Esophagus muscularis mucosa (tissue), 4 donors: ENCODE data around the gene CDC20B. TPM values are rescaled to one million over a fixed set of nuclear protein-coding genes. Genes with fewer than 3 reads are reported as not detected.

ENCODE experiments used
- DNase-seq: peaks from one replicate; pipeline ENCODE4 v3.0.0-alpha.2; 2017; ENCODE audit errors: extremely low spot score
- H3K27ac ChIP-seq, 4 donors: fragments of 200-600 bp; sonication (generic); replicated peaks in 1 of 4; 1 replicate in 3 of 4; 2 replicates in 1 of 4; pipeline ENCODE4 v1.5.1; 2016 to 2019; ENCODE audit warnings: mild to moderate bottlenecking in 1 of 4
- H3K27me3 ChIP-seq, 4 donors: fragments of 200-600 bp; sonication (generic); one replicate each; pipeline versions ENCODE4 v1.5.1 to v1.6.0; 2016 to 2019
- H3K36me3 ChIP-seq, 4 donors: fragments of 200-600 bp; sonication (generic); one replicate each; pipeline ENCODE4 v1.5.1; 2016 to 2019
- H3K4me1 ChIP-seq, 4 donors: fragments of 200-600 bp; sonication (generic); one replicate each; pipeline ENCODE4 v1.5.1; 2016 to 2019
- H3K4me3 ChIP-seq, 4 donors: fragments of 200-600 bp; sonication (generic); 1 replicate in 2 of 4; 2 replicates in 2 of 4; pipeline ENCODE4 v1.5.1; 2016 to 2019; ENCODE audit warnings: mild to moderate bottlenecking in 4 of 4, moderate library complexity in 1 of 4
- H3K9me3 ChIP-seq, 4 donors: fragments of 200-600 bp; sonication (generic); 1 replicate in 3 of 4; 2 replicates in 1 of 4; pipeline ENCODE4 v1.5.1; 2016 to 2019
- EP300 ChIP-seq: sonication (generic); formaldehyde crosslinking; IDR thresholded peaks from one replicate; pipeline ENCODE4 v1.6.1; 2017; ENCODE audit warnings: antibody characterized with exemption
- POLR2A ChIP-seq: fragments of 450-650 bp; IDR thresholded peaks from one replicate; pipeline ENCODE4 v1.6.1; 2017; ENCODE audit warnings: antibody characterized with exemption, moderate library complexity, mild to moderate bottlenecking, low read depth
- POLR2AphosphoS5 ChIP-seq, 2 donors: sonication (generic); formaldehyde crosslinking; IDR thresholded peaks; one replicate each; pipeline ENCODE4 v1.6.1; 2017; ENCODE audit warnings: antibody characterized with exemption in 2 of 2
- WGBS: methylation state at CpG from one replicate; pipeline ENCODE4 v1.1.5; 2018; 5-methylcytosine and 5-hydroxymethylcytosine counted together
- intact Hi-C: fragments of 100-400 bp; cut with DNase I; formaldehyde crosslinking; loops from one replicate; pipeline ENCODE4 v1.15.1; 2023
- small RNA-seq, 3 donors: library from RNA; depleted of rRNA; stranded (forward); fragments of <200 nt; gene quantifications; one replicate each; pipeline ENCODE3, GENCODE V24; 2016
- total RNA-seq, 4 donors: library from RNA; depleted of rRNA; stranded (reverse); fragments of >200 nt; gene quantifications; one replicate each; pipeline versions ENCODE4 v1.1.0 to v1.2.1, GENCODE V29; 2016
- TF ChIP-seq, protein P1 (sequence below), 3 experiments: fragments of 200-600 bp in 2 of 3; fragments of 450-650 bp in 1 of 3; sonication (generic) in 2 of 3; IDR thresholded peaks; one replicate each; pipeline ENCODE4 v1.5.1; 2017 to 2019; ENCODE audit warnings: antibody characterized with exemption in 3 of 3, mild to moderate bottlenecking in 2 of 3, moderate library complexity in 1 of 3

The CDC20B gene
- total RNA-seq, 4 donors from 2014 or later = not detected

GRCh38 chr5:55066277-55066676 is 106.7 kb downstream of the CDC20B start:
- no peaks in the 10 kb centered on the region for H3K9me3 ChIP-seq
- no peaks in the 10 kb centered on the region for H3K36me3 ChIP-seq
- peaks cover 0 to 4% (median 0%) of the 10 kb centered on the region in 4 donors for H3K27me3 ChIP-seq
- WGBS = 95% methylated on average over 3 of the region's 3 CpGs
- H3K27ac ChIP-seq = no peak overlapping the region
- no peak for DNase-seq
- TF ChIP-seq POLR2AphosphoS5 (IDR thresholded peaks at IDR 0.05) (no peak), POLR2A (no peak), EP300 (no peak)
- TF ChIP-seq, protein P1, sequence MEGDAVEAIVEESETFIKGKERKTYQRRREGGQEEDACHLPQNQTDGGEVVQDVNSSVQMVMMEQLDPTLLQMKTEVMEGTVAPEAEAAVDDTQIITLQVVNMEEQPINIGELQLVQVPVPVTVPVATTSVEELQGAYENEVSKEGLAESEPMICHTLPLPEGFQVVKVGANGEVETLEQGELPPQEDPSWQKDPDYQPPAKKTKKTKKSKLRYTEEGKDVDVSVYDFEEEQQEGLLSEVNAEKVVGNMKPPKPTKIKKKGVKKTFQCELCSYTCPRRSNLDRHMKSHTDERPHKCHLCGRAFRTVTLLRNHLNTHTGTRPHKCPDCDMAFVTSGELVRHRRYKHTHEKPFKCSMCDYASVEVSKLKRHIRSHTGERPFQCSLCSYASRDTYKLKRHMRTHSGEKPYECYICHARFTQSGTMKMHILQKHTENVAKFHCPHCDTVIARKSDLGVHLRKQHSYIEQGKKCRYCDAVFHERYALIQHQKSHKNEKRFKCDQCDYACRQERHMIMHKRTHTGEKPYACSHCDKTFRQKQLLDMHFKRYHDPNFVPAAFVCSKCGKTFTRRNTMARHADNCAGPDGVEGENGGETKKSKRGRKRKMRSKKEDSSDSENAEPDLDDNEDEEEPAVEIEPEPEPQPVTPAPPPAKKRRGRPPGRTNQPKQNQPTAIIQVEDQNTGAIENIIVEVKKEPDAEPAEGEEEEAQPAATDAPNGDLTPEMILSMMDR (IDR thresholded peaks at IDR 0.05) = no peak
- no peaks in the 10 kb centered on the region for H3K4me1 ChIP-seq
- intact Hi-C loops = no loop called here
- H3K4me3 ChIP-seq = no peak overlapping the region

GRCh38 chr5:55064523-55064922 is 108.5 kb downstream of the CDC20B start:
- Histone ChIP-seq H3K27me3 (no peaks in the 10 kb centered on the region), H3K27ac (no peak overlapping the region), H3K36me3 (no peaks in the 10 kb centered on the region), H3K4me3 (no peak overlapping the region), H3K9me3 (no peaks in the 10 kb centered on the region), H3K4me1 (no peaks in the 10 kb centered on the region)
- intact Hi-C loops = no loop called here
- no peak for DNase-seq
- 92% methylated on average over 3 of the region's 3 CpGs for WGBS
- TF ChIP-seq, protein P1 (IDR thresholded peaks at IDR 0.05) = no peak
- TF ChIP-seq EP300 (no peak), POLR2A (no peak), POLR2AphosphoS5 (IDR thresholded peaks at IDR 0.05) (no peak)

- no peaks in the 10 kb centered on the region for H3K36me3 ChIP-seq
- 62% methylated on average over 2 of the region's 2 CpGs for WGBS
- TF ChIP-seq, protein P1 (IDR thresholded peaks at IDR 0.05) = no peak
- TF ChIP-seq POLR2A (no peak), POLR2AphosphoS5 (IDR thresholded peaks at IDR 0.05) (no peak), EP300 (no peak)
- no peaks in the 10 kb centered on the region for H3K4me1 ChIP-seq
- intact Hi-C loops = no loop called here
- H3K4me3 ChIP-seq = no peak overlapping the region
- no peaks in the 10 kb centered on the region for H3K27me3 ChIP-seq
- no peak overlapping the region for H3K27ac ChIP-seq
- DNase-seq = no peak
- no peaks in the 10 kb centered on the region for H3K9me3 ChIP-seq
Measured at GRCh38 chr5:55063899-55064298, 109.1 kb downstream of the CDC20B start.

- H3K4me3 ChIP-seq = no peak overlapping the region
- TF ChIP-seq POLR2AphosphoS5 (IDR thresholded peaks at IDR 0.05) (no peak), POLR2A (no peak), EP300 (no peak)
- TF ChIP-seq, protein P1 (IDR thresholded peaks at IDR 0.05) = no peak
- no peaks in the 10 kb centered on the region for H3K36me3 ChIP-seq
- H3K4me1 ChIP-seq = no peaks in the 10 kb centered on the region
- H3K27me3 ChIP-seq = no peaks in the 10 kb centered on the region
- 51% methylated on average over 5 of the region's 5 CpGs for WGBS
- H3K9me3 ChIP-seq = no peaks in the 10 kb centered on the region
- intact Hi-C loops = no loop called here
- DNase-seq = no peak
- no peak overlapping the region for H3K27ac ChIP-seq
Measured at GRCh38 chr5:55063220-55063863, 109.6 kb downstream of the CDC20B start.

Small RNA genes within 50 kb of the gene (small RNA-seq; reads per million reads assigned to genes)
- gene MIR449A = 0 to 0.17 (median 0) reads per million in 3 donors
- gene MIR449B = 0 reads per million in 3 donors
- gene MIR449C = 0 to 0.33 (median 0) reads per million in 3 donors

Other genes with a start within 250 kb of the CDC20B start
- gene ESM1, start 187.6 kb downstream of the CDC20B start, total RNA-seq = under 1 TPM in 1 of 4 donors, not detected in 3; 0.33 TPM
- 1 to 10 TPM in 1 of 4 donors, under 1 TPM in 1, not detected in 2; 0.42 to 2.8 TPM for gene GZMK, start 148.9 kb downstream of the CDC20B start, total RNA-seq
- 1 to 10 TPM in 2 of 4 donors, under 1 TPM in 2; 0.40 to 3.1 (median 0.89) TPM for gene GZMA, start 70.5 kb downstream of the CDC20B start, total RNA-seq
- 10 to 100 TPM in 1 of 4 donors, 1 to 10 TPM in 3; 8.4 to 12.5 (median 9.3) TPM for gene GPX8, start 13.0 kb downstream of the CDC20B start, total RNA-seq
- gene MCIDAS, start 54.1 kb upstream of the CDC20B start, total RNA-seq = not detected
- under 1 TPM in 1 of 4 donors, not detected in 3; 0.19 TPM for gene CCNO, start 60.4 kb upstream of the CDC20B start, total RNA-seq
- gene DHX29, start 134.5 kb upstream of the CDC20B start, total RNA-seq = 10 to 100 TPM; 26.1 to 34.9 (median 30.2) TPM
- gene MTREX, start 134.8 kb upstream of the CDC20B start, total RNA-seq = 10 to 100 TPM; 53.7 to 64.0 (median 62.3) TPM